Measurements from ENCODE around the gene TRAPPC14. TPM values are rescaled to one million over a fixed set of nuclear protein-coding genes. Genes with fewer than 3 reads are reported as not detected.

The TRAPPC14 gene
- polyA plus RNA-seq, 1 of the 3 experiments (the other 2 are of a cell fraction), result 13.9 TPM

DNA sequence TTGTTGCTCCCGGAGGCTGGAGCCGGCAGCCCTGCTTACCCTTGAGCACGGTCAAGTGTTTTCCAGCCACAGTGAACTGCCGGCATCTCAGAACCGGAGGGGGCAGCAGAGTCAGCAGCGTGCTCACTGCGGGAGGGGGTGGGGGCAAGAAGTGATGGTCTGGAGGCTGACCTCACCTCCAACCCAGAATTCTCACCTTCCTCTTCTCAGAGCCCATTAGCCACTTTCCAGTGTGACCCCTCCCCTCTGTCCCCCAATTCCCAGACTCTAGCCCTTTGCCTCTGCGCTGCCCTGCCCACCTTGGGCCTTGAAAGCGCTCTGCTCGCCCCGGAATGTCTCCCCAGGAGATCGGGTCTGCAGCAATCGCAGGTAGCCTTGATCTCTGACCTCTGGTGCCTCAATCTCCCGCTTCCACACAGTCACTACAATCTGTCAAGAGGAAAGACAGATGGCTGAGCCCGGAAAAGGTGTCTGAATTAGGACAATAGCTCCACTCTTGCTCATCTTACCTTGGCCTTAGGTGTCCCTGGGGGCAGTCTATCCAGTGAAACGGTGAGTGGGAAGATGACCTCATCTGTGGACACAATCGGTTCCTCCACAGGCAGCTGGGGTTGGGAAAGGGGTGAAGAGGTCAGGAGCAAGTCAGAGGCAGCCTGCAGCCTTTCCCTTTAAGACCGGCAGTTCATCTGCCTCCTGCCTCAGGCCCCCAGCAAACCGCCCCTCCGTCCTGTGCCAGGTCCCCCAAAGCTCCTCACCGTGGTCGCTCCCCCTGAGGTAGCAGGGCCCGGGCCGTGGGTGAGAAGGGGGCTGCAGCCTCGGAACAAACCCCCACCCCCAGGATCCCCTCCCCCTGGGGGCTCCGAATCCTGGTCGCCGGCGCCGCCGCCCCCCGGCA, 942 bp downstream of the TRAPPC14 start:
- H3K9ac ChIP-seq, result peak overlapping the region; percentile 85
- ChIA-PET POLR2A (interaction anchor here (0.9 to 4.3 kb wide), 4 partner anchors 9 to 115 kb away, joined by 3 to 25 read pairs (median 6); partner anchors contain the start of genes GPC2, LAMTOR4 and STAG3), CTCF (interaction anchor here (0.6 to 3.9 kb wide), 8 partner anchors 9 to 539 kb away, joined by 3 to 33 read pairs (median 3); partner anchors contain the start of genes GPC2, LAMTOR4 and STAG3)
- H3K4me1 ChIP-seq (ENCODE audit: control insufficient read depth in 1 of 2, insufficient read depth in 2 of 2, low read depth in 1 of 2, low read length in 1 of 2), result peaks cover 11 to 19% of the 10 kb centered on the region in 2 experiments; a peak in 2 of 4 replicates
- H3F3A ChIP-seq (replicated peaks; ENCODE audit: insufficient read depth), result peaks cover 13% of the 10 kb centered on the region
- peaks cover 20% of the 10 kb centered on the region for H4K20me1 ChIP-seq (ENCODE audit: insufficient read depth)
- peak overlapping the region; percentile 87 to 93 for H3K4me3 ChIP-seq (ENCODE audit: low read depth in 2 of 2, low read length in 1 of 2)
- H3K27me3 ChIP-seq (ENCODE audit: insufficient read depth), result no peaks in the 10 kb centered on the region
- no peaks in the 10 kb centered on the region for H3K9me3 ChIP-seq
- peaks cover 27 to 39% of the 10 kb centered on the region in 2 experiments for H3K36me3 ChIP-seq (replicated peaks in 1 of 2; ENCODE audit: control insufficient read depth in 1 of 2, insufficient read depth in 2 of 2, low read length in 1 of 2)
- peaks cover 45% of the 10 kb centered on the region for H3K79me2 ChIP-seq (ENCODE audit: insufficient read depth)
- 19% methylated on average over 28 of the region's 32 CpGs for WGBS (ENCODE audit: low lambda C conversion rate)
- peak; percentile 70 for DNase-seq
- H3K9me2 ChIP-seq, result no peaks in the 10 kb centered on the region
- no peak overlapping the region for H2AFZ ChIP-seq (ENCODE audit: low read depth)
- H3K27ac ChIP-seq (ENCODE audit: low read depth in 2 of 2, low read length in 1 of 2), result peak overlapping the region; percentile 36 to 62; a peak in 3 of 4 replicates
- H3K4me2 ChIP-seq, result peak overlapping the region; percentile 100
- TF ChIP-seq MXI1 (IDR thresholded peaks at IDR 0.05; ENCODE audit: low read depth, low read length) (0 out of 2 replicates have a peak, but pooled peaks have one; percentile 37), RXRA (IDR thresholded peaks at IDR 0.05; ENCODE audit: borderline replicate concordance, low read depth) (no peak), CHD2 (IDR thresholded peaks at IDR 0.05; ENCODE audit: low read length, partially characterized antibody) (no peak), GATA2 (CRISPR knock-in tag; IDR thresholded peaks at IDR 0.05) (no peak), FOSL2 (IDR thresholded peaks at IDR 0.05; ENCODE audit: borderline replicate concordance, low read depth) (peak; percentile 8; the same call in 1 of the 2 replicates), ELF1 (IDR thresholded peaks at IDR 0.05) (0 out of 2 replicates have a peak, but pooled peaks have one; percentile 24), GABPA (IDR thresholded peaks at IDR 0.05; ENCODE audit: low read depth) (no peak), EP300 (IDR thresholded peaks at IDR 0.05; ENCODE audit: borderline replicate concordance in 1 of 2, low read depth in 1 of 2, low read length in 1 of 2) (no peak), MEF2A (IDR thresholded peaks at IDR 0.05; ENCODE audit: borderline replicate concordance, low read depth) (no peak), FOXM1 (IDR thresholded peaks at IDR 0.05; ENCODE audit: low read depth) (no peak), SIN3A (IDR thresholded peaks at IDR 0.05; ENCODE audit: borderline replicate concordance, low read depth, low read length) (0 out of 2 replicates have a peak, but pooled peaks have one; percentile 34), TCF12 (IDR thresholded peaks at IDR 0.05) (no peak), RAD21 (IDR thresholded peaks at IDR 0.05; ENCODE audit: low read length) (no peak), POLR2AphosphoS5 (IDR thresholded peaks at IDR 0.05; ENCODE audit: low read depth, low read length) (no peak; the same call in 1 of the 2 replicates), NFIC (IDR thresholded peaks at IDR 0.05; ENCODE audit: borderline replicate concordance) (no peak), EZH2phosphoT487 (IDR thresholded peaks at IDR 0.05; ENCODE audit: borderline replicate concordance, low read depth) (no peak), FOXJ3 (CRISPR knock-in tag; IDR thresholded peaks at IDR 0.05) (no peak), NRF1 (IDR thresholded peaks at IDR 0.05; ENCODE audit: low read depth, low read length) (no peak), SMC3 (IDR thresholded peaks at IDR 0.05; ENCODE audit: low read depth, low read length) (no peak), TEAD4 (IDR thresholded peaks at IDR 0.05; ENCODE audit: borderline replicate concordance, insufficient read depth) (no peak)
- TF ChIP-seq, protein P1, sequence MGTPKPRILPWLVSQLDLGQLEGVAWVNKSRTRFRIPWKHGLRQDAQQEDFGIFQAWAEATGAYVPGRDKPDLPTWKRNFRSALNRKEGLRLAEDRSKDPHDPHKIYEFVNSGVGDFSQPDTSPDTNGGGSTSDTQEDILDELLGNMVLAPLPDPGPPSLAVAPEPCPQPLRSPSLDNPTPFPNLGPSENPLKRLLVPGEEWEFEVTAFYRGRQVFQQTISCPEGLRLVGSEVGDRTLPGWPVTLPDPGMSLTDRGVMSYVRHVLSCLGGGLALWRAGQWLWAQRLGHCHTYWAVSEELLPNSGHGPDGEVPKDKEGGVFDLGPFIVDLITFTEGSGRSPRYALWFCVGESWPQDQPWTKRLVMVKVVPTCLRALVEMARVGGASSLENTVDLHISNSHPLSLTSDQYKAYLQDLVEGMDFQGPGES (IDR thresholded peaks at IDR 0.05; ENCODE audit: low read depth, low read length), result no peak
- TF ChIP-seq, protein P2, sequence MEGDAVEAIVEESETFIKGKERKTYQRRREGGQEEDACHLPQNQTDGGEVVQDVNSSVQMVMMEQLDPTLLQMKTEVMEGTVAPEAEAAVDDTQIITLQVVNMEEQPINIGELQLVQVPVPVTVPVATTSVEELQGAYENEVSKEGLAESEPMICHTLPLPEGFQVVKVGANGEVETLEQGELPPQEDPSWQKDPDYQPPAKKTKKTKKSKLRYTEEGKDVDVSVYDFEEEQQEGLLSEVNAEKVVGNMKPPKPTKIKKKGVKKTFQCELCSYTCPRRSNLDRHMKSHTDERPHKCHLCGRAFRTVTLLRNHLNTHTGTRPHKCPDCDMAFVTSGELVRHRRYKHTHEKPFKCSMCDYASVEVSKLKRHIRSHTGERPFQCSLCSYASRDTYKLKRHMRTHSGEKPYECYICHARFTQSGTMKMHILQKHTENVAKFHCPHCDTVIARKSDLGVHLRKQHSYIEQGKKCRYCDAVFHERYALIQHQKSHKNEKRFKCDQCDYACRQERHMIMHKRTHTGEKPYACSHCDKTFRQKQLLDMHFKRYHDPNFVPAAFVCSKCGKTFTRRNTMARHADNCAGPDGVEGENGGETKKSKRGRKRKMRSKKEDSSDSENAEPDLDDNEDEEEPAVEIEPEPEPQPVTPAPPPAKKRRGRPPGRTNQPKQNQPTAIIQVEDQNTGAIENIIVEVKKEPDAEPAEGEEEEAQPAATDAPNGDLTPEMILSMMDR (IDR thresholded peaks at IDR 0.05), result peak; percentile 44
- TF ChIP-seq, protein P3, sequence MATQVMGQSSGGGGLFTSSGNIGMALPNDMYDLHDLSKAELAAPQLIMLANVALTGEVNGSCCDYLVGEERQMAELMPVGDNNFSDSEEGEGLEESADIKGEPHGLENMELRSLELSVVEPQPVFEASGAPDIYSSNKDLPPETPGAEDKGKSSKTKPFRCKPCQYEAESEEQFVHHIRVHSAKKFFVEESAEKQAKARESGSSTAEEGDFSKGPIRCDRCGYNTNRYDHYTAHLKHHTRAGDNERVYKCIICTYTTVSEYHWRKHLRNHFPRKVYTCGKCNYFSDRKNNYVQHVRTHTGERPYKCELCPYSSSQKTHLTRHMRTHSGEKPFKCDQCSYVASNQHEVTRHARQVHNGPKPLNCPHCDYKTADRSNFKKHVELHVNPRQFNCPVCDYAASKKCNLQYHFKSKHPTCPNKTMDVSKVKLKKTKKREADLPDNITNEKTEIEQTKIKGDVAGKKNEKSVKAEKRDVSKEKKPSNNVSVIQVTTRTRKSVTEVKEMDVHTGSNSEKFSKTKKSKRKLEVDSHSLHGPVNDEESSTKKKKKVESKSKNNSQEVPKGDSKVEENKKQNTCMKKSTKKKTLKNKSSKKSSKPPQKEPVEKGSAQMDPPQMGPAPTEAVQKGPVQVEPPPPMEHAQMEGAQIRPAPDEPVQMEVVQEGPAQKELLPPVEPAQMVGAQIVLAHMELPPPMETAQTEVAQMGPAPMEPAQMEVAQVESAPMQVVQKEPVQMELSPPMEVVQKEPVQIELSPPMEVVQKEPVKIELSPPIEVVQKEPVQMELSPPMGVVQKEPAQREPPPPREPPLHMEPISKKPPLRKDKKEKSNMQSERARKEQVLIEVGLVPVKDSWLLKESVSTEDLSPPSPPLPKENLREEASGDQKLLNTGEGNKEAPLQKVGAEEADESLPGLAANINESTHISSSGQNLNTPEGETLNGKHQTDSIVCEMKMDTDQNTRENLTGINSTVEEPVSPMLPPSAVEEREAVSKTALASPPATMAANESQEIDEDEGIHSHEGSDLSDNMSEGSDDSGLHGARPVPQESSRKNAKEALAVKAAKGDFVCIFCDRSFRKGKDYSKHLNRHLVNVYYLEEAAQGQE (IDR thresholded peaks at IDR 0.05; ENCODE audit: low read depth, low read length), result no peak
- TF ChIP-seq, protein P4, sequence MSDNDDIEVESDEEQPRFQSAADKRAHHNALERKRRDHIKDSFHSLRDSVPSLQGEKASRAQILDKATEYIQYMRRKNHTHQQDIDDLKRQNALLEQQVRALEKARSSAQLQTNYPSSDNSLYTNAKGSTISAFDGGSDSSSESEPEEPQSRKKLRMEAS (IDR thresholded peaks at IDR 0.05; ENCODE audit: low read depth), result peak; percentile 51
